ENCODE measurements around the gene JAZF1. TPM values are rescaled to one million over a fixed set of nuclear protein-coding genes. Genes with fewer than 3 reads are reported as not detected.

The JAZF1 gene
- total RNA-seq, 1 experiment from 2014 or later: 0.95 TPM

- no TSS peak for BruUV-seq (replicated peaks)
- no peaks in the 10 kb centered on the region for H3K27me3 Mint-ChIP-seq (ENCODE audit: insufficient read depth, unreplicated experiment)
- peaks cover 17% of the 10 kb centered on the region for H3K4me1 Mint-ChIP-seq (ENCODE audit: low read depth, unreplicated experiment)
- no peaks in the 10 kb centered on the region for H3K9me3 Mint-ChIP-seq (ENCODE audit: unreplicated experiment)
- no peak overlapping the region for H3K4me3 Mint-ChIP-seq (ENCODE audit: unreplicated experiment)
- H3K36me3 ChIP-seq (ENCODE audit: control insufficient read depth, insufficient read depth, low read length): no peaks in the 10 kb centered on the region
- H3K9me3 ChIP-seq: no peaks in the 10 kb centered on the region
- CTCF ChIA-PET: no interaction called here
- DNase-seq: no peak
- H3K27me3 ChIP-seq (replicated peaks; ENCODE audit: control insufficient read depth, insufficient read depth, low read length): no peaks in the 10 kb centered on the region
- intact Hi-C loops (cut with micrococcal nuclease; ENCODE audit: unreplicated experiment): no loop called here
- peaks cover 10% of the 10 kb centered on the region for H3K4me1 ChIP-seq
- H3K4me3 ChIP-seq (ENCODE audit: low read depth, low read length): no peak overlapping the region
- no peaks in the 10 kb centered on the region for H3K36me3 Mint-ChIP-seq (ENCODE audit: insufficient read depth, unreplicated experiment)
- H3K27ac Mint-ChIP-seq (ENCODE audit: unreplicated experiment): no peak overlapping the region
- POLR2A ChIA-PET: no interaction called here
- TF ChIP-seq CTCF (IDR thresholded peaks at IDR 0.05; ENCODE audit: insufficient read depth in 1 of 2, low read depth in 1 of 2, low read length in 1 of 2, severe bottlenecking in 1 of 2, unreplicated experiment in 1 of 2): no peak
Measured at GRCh38 chr7:27895551-27895950, 285.0 kb downstream of the JAZF1 start.

- ChIA-PET POLR2A (no interaction called here), CTCF (no interaction called here)
- no peaks in the 10 kb centered on the region for H3K27me3 ChIP-seq (replicated peaks; ENCODE audit: control insufficient read depth, insufficient read depth, low read length)
- no peaks in the 10 kb centered on the region for H3K36me3 ChIP-seq (ENCODE audit: control insufficient read depth, insufficient read depth, low read length)
- Mint-ChIP-seq H3K27ac (ENCODE audit: unreplicated experiment) (no peak overlapping the region), H3K4me3 (ENCODE audit: unreplicated experiment) (no peak overlapping the region), H3K9me3 (ENCODE audit: unreplicated experiment) (no peaks in the 10 kb centered on the region), H3K27me3 (ENCODE audit: insufficient read depth, unreplicated experiment) (no peaks in the 10 kb centered on the region), H3K36me3 (ENCODE audit: insufficient read depth, unreplicated experiment) (no peaks in the 10 kb centered on the region), H3K4me1 (ENCODE audit: low read depth, unreplicated experiment) (no peaks in the 10 kb centered on the region)
- TF ChIP-seq CTCF (IDR thresholded peaks at IDR 0.05; ENCODE audit: insufficient read depth in 1 of 2, low read depth in 1 of 2, low read length in 1 of 2, severe bottlenecking in 1 of 2, unreplicated experiment in 1 of 2): no peak
- no peaks in the 10 kb centered on the region for H3K4me1 ChIP-seq
- DNase-seq: no peak
- intact Hi-C loops (cut with micrococcal nuclease; ENCODE audit: unreplicated experiment): no loop called here
- BruUV-seq (replicated peaks): no TSS peak
- H3K9me3 ChIP-seq: no peaks in the 10 kb centered on the region
- H3K4me3 ChIP-seq (ENCODE audit: low read depth, low read length): no peak overlapping the region
Measured at GRCh38 chr7:27890205-27890849, 290.3 kb downstream of the JAZF1 start.

GRCh38 chr7:27889800-27890199, 290.8 kb downstream of the JAZF1 start:
- Mint-ChIP-seq H3K4me3 (ENCODE audit: unreplicated experiment) (no peak overlapping the region), H3K4me1 (ENCODE audit: low read depth, unreplicated experiment) (no peaks in the 10 kb centered on the region), H3K27me3 (ENCODE audit: insufficient read depth, unreplicated experiment) (no peaks in the 10 kb centered on the region), H3K36me3 (ENCODE audit: insufficient read depth, unreplicated experiment) (no peaks in the 10 kb centered on the region), H3K27ac (ENCODE audit: unreplicated experiment) (no peak overlapping the region), H3K9me3 (ENCODE audit: unreplicated experiment) (no peaks in the 10 kb centered on the region)
- H3K27me3 ChIP-seq (replicated peaks; ENCODE audit: control insufficient read depth, insufficient read depth, low read length): no peaks in the 10 kb centered on the region
- H3K9me3 ChIP-seq: no peaks in the 10 kb centered on the region
- no peak for TF ChIP-seq CTCF (IDR thresholded peaks at IDR 0.05; ENCODE audit: insufficient read depth in 1 of 2, low read depth in 1 of 2, low read length in 1 of 2, severe bottlenecking in 1 of 2, unreplicated experiment in 1 of 2)
- ChIA-PET CTCF (no interaction called here), POLR2A (no interaction called here)
- DNase-seq: no peak
- H3K36me3 ChIP-seq (ENCODE audit: control insufficient read depth, insufficient read depth, low read length): no peaks in the 10 kb centered on the region
- no peak overlapping the region for H3K4me3 ChIP-seq (ENCODE audit: low read depth, low read length)
- intact Hi-C loops (cut with micrococcal nuclease; ENCODE audit: unreplicated experiment): no loop called here
- BruUV-seq (replicated peaks): no TSS peak
- H3K4me1 ChIP-seq: no peaks in the 10 kb centered on the region
